Ishikawa (cell line): ENCODE measurements around the gene FOXP1.

Source experiments
- CEBPB ChIP-seq: IDR thresholded peaks from 2 replicates; pipeline ENCODE4 v1.6.1; 2012
- CREB1 ChIP-seq: IDR thresholded peaks from 2 replicates; pipeline ENCODE4 v1.6.1; 2012; ENCODE audit warnings: low read depth
- EGR1 ChIP-seq: IDR thresholded peaks from 2 replicates; pipeline ENCODE4 v1.6.1; 2012
- EP300 ChIP-seq: IDR thresholded peaks from 2 replicates; pipeline ENCODE4 v1.6.1; 2012; ENCODE audit warnings: borderline replicate concordance
- FOXM1 ChIP-seq: IDR thresholded peaks from 2 replicates; pipeline ENCODE4 v1.6.1; 2012; ENCODE audit warnings: low read depth, borderline replicate concordance
- MAX ChIP-seq: IDR thresholded peaks from 2 replicates; pipeline ENCODE4 v1.6.1; 2012
- NFIC ChIP-seq: IDR thresholded peaks from 2 replicates; pipeline ENCODE4 v1.6.1; 2012
- RAD21 ChIP-seq: IDR thresholded peaks from 2 replicates; pipeline ENCODE4 v1.6.1; 2012; ENCODE audit warnings: low read depth
- TAF1 ChIP-seq: IDR thresholded peaks from 2 replicates; pipeline ENCODE4 v1.6.1; 2012; ENCODE audit warnings: low read depth, mild to moderate bottlenecking
- TCF12 ChIP-seq: IDR thresholded peaks from 2 replicates; pipeline ENCODE4 v1.6.1; 2012; ENCODE audit warnings: low read depth
- TEAD4 ChIP-seq: IDR thresholded peaks from 2 replicates; pipeline ENCODE4 v1.6.1; 2012
- YY1 ChIP-seq: IDR thresholded peaks from 2 replicates; pipeline ENCODE4 v1.6.1; 2012; ENCODE audit warnings: low read depth
- ZBTB7A ChIP-seq: IDR thresholded peaks from 2 replicates; pipeline ENCODE4 v1.6.1; 2012; ENCODE audit warnings: low read depth
- TF ChIP-seq, protein P1 (sequence below): IDR thresholded peaks from 2 replicates; pipeline ENCODE4 v1.6.1; 2012
- TF ChIP-seq, protein P2 (sequence below): IDR thresholded peaks from 2 replicates; pipeline ENCODE4 v1.6.1; 2012; ENCODE audit warnings: low read depth, mild to moderate bottlenecking

FOXP1 gene

DNA sequence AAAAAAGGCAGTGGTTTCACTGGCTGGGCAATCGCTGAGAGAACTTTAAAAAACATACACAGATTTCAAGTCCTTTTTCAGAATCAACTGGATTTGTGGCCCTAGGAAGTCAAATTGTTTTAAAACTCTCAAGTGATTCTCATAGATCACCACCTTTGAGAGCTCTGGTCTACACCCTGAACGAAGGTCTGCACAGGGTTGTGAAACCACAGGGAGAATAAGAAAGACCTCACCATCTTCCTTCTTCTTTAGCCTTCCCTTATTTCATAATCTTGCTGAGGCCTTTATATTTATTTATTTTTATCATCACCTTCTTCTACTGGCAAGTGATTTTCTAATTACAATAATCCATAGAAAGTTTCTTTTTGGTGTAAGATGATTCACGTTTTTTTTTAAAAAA, 58.1 kb downstream of the FOXP1 start:
- no peak for TF ChIP-seq TAF1
- TF ChIP-seq EP300 = no peak

- TF ChIP-seq MAX (no peak), NFIC (no peak), YY1 (no peak), CEBPB (no peak), CREB1 (no peak), TEAD4 (no peak), EGR1 (no peak), TAF1 (no peak), FOXM1 (no peak), TCF12 (no peak), ZBTB7A (no peak), RAD21 (no peak), EP300 (no peak)
- TF ChIP-seq, protein P1, sequence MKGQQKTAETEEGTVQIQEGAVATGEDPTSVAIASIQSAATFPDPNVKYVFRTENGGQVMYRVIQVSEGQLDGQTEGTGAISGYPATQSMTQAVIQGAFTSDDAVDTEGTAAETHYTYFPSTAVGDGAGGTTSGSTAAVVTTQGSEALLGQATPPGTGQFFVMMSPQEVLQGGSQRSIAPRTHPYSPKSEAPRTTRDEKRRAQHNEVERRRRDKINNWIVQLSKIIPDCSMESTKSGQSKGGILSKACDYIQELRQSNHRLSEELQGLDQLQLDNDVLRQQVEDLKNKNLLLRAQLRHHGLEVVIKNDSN = no peak
- TF ChIP-seq, protein P2, sequence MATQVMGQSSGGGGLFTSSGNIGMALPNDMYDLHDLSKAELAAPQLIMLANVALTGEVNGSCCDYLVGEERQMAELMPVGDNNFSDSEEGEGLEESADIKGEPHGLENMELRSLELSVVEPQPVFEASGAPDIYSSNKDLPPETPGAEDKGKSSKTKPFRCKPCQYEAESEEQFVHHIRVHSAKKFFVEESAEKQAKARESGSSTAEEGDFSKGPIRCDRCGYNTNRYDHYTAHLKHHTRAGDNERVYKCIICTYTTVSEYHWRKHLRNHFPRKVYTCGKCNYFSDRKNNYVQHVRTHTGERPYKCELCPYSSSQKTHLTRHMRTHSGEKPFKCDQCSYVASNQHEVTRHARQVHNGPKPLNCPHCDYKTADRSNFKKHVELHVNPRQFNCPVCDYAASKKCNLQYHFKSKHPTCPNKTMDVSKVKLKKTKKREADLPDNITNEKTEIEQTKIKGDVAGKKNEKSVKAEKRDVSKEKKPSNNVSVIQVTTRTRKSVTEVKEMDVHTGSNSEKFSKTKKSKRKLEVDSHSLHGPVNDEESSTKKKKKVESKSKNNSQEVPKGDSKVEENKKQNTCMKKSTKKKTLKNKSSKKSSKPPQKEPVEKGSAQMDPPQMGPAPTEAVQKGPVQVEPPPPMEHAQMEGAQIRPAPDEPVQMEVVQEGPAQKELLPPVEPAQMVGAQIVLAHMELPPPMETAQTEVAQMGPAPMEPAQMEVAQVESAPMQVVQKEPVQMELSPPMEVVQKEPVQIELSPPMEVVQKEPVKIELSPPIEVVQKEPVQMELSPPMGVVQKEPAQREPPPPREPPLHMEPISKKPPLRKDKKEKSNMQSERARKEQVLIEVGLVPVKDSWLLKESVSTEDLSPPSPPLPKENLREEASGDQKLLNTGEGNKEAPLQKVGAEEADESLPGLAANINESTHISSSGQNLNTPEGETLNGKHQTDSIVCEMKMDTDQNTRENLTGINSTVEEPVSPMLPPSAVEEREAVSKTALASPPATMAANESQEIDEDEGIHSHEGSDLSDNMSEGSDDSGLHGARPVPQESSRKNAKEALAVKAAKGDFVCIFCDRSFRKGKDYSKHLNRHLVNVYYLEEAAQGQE = no peak
Measured at GRCh38 chr3:71524672-71525071, 58.9 kb downstream of the FOXP1 start.

GRCh38 chr3:71523628-71524027, 59.9 kb downstream of the FOXP1 start:
- TF ChIP-seq MAX (no peak), TCF12 (no peak), TEAD4 (no peak), FOXM1 (no peak), CREB1 (no peak), CEBPB (no peak), EGR1 (no peak), YY1 (no peak), TAF1 (no peak)
- TF ChIP-seq, protein P1 = no peak

GRCh38 chr3:71521940-71522876, 61.3 kb downstream of the FOXP1 start:
- TF ChIP-seq, protein P1 = no peak
- TF ChIP-seq EGR1 = no peak
- TF ChIP-seq MAX = no peak
- no peak for TF ChIP-seq ZBTB7A
- TF ChIP-seq CREB1 = no peak
- no peak for TF ChIP-seq CEBPB
- TF ChIP-seq RAD21 = no peak
- no peak for TF ChIP-seq FOXM1
- TF ChIP-seq TAF1 = no peak
- TF ChIP-seq, protein P2 = no peak
- TF ChIP-seq EP300 = no peak

GRCh38 chr3:71521021-71521352, 62.5 kb downstream of the FOXP1 start:
- TF ChIP-seq RAD21 (no peak), EGR1 (no peak), CREB1 (no peak), TCF12 (no peak), TAF1 (no peak), CEBPB (no peak), FOXM1 (no peak)
